Endothelial cell of umbilical vein (primary cell): Measurements from ENCODE around the gene TRIM42.

Source experiments
- POLR2A ChIP-seq: IDR thresholded peaks from 2 replicates; pipeline ENCODE4 v1.6.1; 2012; ENCODE audit warnings: low read depth, mild to moderate bottlenecking, control low read depth, low read length
- TF ChIP-seq, protein P1 (sequence below): IDR thresholded peaks from 2 replicates; pipeline ENCODE4 v1.6.1; 2011; ENCODE audit not compliant: insufficient read depth, insufficient read length

- TF ChIP-seq, protein P1, sequence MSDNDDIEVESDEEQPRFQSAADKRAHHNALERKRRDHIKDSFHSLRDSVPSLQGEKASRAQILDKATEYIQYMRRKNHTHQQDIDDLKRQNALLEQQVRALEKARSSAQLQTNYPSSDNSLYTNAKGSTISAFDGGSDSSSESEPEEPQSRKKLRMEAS: no peak
- TF ChIP-seq POLR2A: no peak
These were observed 4.7 kb downstream of the TRIM42 start for GRCh38 chr3:140682586-140682985.
